Natural killer cell (primary cell): ENCODE measurements around the gene ZNF276. TPM values are rescaled to one million over a fixed set of nuclear protein-coding genes. Genes with fewer than 3 reads are reported as not detected.
A peak's percentile ranks its signal among the peaks of the same experiment; 100 is the strongest.

Experiments used
- ATAC-seq, 3 donors: fragments of 150-1000 bp in 2 of 3; fragments of 200-7000 bp in 1 of 3; cut with Tn5 transposase; 1 replicate in 1 of 3; 2 replicates in 2 of 3; pipeline ENCODE4 v1.10.0; 2021; ENCODE audit warnings: mild to moderate bottlenecking in 2 of 3, moderate library complexity in 2 of 3
- DNase-seq, 2 donors: peaks; one replicate each; pipeline versions ENCODE4 v3.0.0 to v3.0.0-alpha.2; 2013 to 2021; ENCODE audit warnings: mixed read lengths in 1 of 2
- H3K27ac ChIP-seq: one replicate; pipeline ENCODE4 v1.5.1; 2013; ENCODE audit warnings: mild to moderate bottlenecking, low read length
- H3K27me3 ChIP-seq: one replicate; pipeline ENCODE4 v1.6.1; 2013; ENCODE audit warnings: low read length; ENCODE audit not compliant: control insufficient read depth, insufficient read depth
- H3K36me3 ChIP-seq: one replicate; pipeline ENCODE4 v1.6.1; 2013; ENCODE audit warnings: low read length; ENCODE audit not compliant: control insufficient read depth, insufficient read depth
- H3K4me1 ChIP-seq: one replicate; pipeline ENCODE4 v1.6.1; 2013; ENCODE audit warnings: low read length; ENCODE audit not compliant: control insufficient read depth, insufficient read depth
- H3K4me3 ChIP-seq: one replicate; pipeline ENCODE4 v1.5.1; 2013; ENCODE audit warnings: low read length
- H3K9me3 ChIP-seq: one replicate; pipeline ENCODE4 v1.6.1; 2013; ENCODE audit warnings: low read length; ENCODE audit not compliant: control insufficient read depth, insufficient read depth
- H3K27ac Mint-ChIP-seq, 2 donors: one replicate each; pipeline ENCODE4 v1.8.0; 2022; ENCODE audit warnings: mild to moderate bottlenecking in 2 of 2, mixed read lengths in 2 of 2, moderate library complexity in 1 of 2
- H3K27me3 Mint-ChIP-seq, 2 donors: one replicate each; pipeline ENCODE4 v1.8.0; 2022; ENCODE audit warnings: low read depth in 2 of 2, mixed read lengths in 2 of 2
- H3K36me3 Mint-ChIP-seq: one replicate; pipeline ENCODE4 v1.8.0; 2022; ENCODE audit warnings: mixed read lengths
- H3K4me1 Mint-ChIP-seq, 2 donors: one replicate each; pipeline ENCODE4 v1.8.0; 2022; ENCODE audit warnings: mixed read lengths in 2 of 2
- H3K4me3 Mint-ChIP-seq: one replicate; pipeline ENCODE4 v1.8.0; 2022; ENCODE audit warnings: mild to moderate bottlenecking, moderate library complexity, mixed read lengths
- H3K9me3 Mint-ChIP-seq, 2 donors: one replicate each; pipeline ENCODE4 v1.8.0; 2022; ENCODE audit warnings: mixed read lengths in 2 of 2
- WGBS: methylation state at CpG from one replicate; pipeline ENCODE4 v1.1.7; 2013; ENCODE audit warnings: missing lambda C conversion rate; ENCODE audit not compliant: insufficient coverage; 5-methylcytosine and 5-hydroxymethylcytosine counted together
- intact Hi-C: fragments of 100-400 bp; cut with micrococcal nuclease; formaldehyde crosslinking; loops from one replicate; pipeline ENCODE4 v1.14.2; 2022
- total RNA-seq, 4 donors: library from RNA; stranded (reverse); fragments of 120-200 nt in 1 of 4; gene quantifications; one replicate each; pipeline versions ENCODE4 v1.2.3 to v1.2.4, GENCODE V29; 2013 to 2022
- TF ChIP-seq, protein P1 (sequence below): fragments of 200-600 bp; IDR thresholded peaks from one replicate; pipeline ENCODE4 v1.8.0; 2022; ENCODE audit warnings: antibody characterized with exemption

ZNF276 gene
- total RNA-seq, 3 donors from 2014 or later (not counting 1 experiment from before 2014, with no cell fraction given): 146 to 206 (median 186) TPM

- ATAC-seq (no peak), DNase-seq (no peak)
- TF ChIP-seq, protein P1, sequence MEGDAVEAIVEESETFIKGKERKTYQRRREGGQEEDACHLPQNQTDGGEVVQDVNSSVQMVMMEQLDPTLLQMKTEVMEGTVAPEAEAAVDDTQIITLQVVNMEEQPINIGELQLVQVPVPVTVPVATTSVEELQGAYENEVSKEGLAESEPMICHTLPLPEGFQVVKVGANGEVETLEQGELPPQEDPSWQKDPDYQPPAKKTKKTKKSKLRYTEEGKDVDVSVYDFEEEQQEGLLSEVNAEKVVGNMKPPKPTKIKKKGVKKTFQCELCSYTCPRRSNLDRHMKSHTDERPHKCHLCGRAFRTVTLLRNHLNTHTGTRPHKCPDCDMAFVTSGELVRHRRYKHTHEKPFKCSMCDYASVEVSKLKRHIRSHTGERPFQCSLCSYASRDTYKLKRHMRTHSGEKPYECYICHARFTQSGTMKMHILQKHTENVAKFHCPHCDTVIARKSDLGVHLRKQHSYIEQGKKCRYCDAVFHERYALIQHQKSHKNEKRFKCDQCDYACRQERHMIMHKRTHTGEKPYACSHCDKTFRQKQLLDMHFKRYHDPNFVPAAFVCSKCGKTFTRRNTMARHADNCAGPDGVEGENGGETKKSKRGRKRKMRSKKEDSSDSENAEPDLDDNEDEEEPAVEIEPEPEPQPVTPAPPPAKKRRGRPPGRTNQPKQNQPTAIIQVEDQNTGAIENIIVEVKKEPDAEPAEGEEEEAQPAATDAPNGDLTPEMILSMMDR: no peak
- no peak overlapping the region for H3K27ac Mint-ChIP-seq
- H3K4me3 Mint-ChIP-seq: no peak overlapping the region
- H3K36me3 Mint-ChIP-seq: no peaks in the 10 kb centered on the region
- 95% methylated on average over 15 of the region's 15 CpGs for WGBS
- H3K4me1 Mint-ChIP-seq: peaks cover 0 to 22% of the 10 kb centered on the region in 2 donors
- Histone ChIP-seq H3K27me3 (no peaks in the 10 kb centered on the region), H3K27ac (no peak overlapping the region), H3K4me1 (peaks cover 29% of the 10 kb centered on the region), H3K9me3 (no peaks in the 10 kb centered on the region), H3K36me3 (no peaks in the 10 kb centered on the region), H3K4me3 (no peak overlapping the region)
- no peaks in the 10 kb centered on the region for H3K27me3 Mint-ChIP-seq
- intact Hi-C loops: no loop called here
- H3K9me3 Mint-ChIP-seq: no peaks in the 10 kb centered on the region
Observed at GRCh38 chr16:89716493-89716892, 4.8 kb upstream of the ZNF276 start.

DNA sequence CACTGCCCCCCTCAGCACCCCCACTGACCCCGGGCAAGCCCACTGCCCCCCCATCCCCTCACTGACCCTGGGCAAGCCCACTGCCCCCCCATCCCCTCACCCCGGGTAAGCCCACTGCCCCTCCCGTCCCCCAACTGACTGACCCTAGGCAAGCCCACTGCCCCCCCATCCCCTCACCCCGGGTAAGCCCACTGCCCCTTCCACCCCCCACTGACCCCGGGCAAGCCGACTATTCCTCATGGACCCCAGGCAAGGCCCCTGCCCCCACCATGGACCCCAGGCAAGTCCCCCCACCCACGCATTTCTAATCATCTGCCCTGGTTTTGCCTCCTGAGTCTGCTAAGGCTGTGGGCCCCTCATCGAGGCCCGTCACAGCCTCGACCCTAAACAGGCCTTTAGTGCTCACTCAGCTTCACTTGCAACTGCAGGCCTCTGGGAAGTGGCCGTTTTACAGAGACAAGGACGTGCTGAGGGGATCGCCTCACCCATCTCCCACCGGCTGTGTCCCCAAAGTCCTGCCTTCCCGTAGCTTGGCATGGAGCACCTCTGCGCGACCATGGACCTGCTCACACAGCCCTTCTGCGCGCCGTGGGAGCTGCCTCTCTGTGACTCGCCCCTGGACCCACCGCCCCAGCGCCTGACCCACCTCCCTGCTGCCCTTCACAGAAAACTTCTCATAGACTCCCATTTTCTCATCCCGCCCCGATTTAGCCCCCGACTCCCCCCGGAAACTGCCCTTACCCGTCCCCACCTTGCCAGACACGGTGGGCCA, 4.2 kb upstream of the ZNF276 start:
- H3K27ac Mint-ChIP-seq: no peak overlapping the region
- H3K27me3 Mint-ChIP-seq: no peaks in the 10 kb centered on the region
- peaks cover 23% of the 10 kb centered on the region for H3K4me1 ChIP-seq
- no peak overlapping the region for H3K27ac ChIP-seq
- peaks cover 0 to 22% of the 10 kb centered on the region in 2 donors for H3K4me1 Mint-ChIP-seq
- H3K9me3 Mint-ChIP-seq: no peaks in the 10 kb centered on the region
- TF ChIP-seq, protein P1: no peak
- no peak overlapping the region for H3K4me3 Mint-ChIP-seq
- H3K36me3 Mint-ChIP-seq: no peaks in the 10 kb centered on the region
- intact Hi-C loops: no loop called here
- ATAC-seq (no peak), DNase-seq (no peak)
- 97% methylated on average over 26 of the region's 29 CpGs for WGBS
- H3K4me3 ChIP-seq: no peak overlapping the region
- H3K36me3 ChIP-seq: no peaks in the 10 kb centered on the region
- no peaks in the 10 kb centered on the region for H3K9me3 ChIP-seq
- H3K27me3 ChIP-seq: no peaks in the 10 kb centered on the region

- Histone ChIP-seq H3K36me3 (peaks cover 3% of the 10 kb centered on the region), H3K27me3 (no peaks in the 10 kb centered on the region), H3K27ac (no peak overlapping the region), H3K4me3 (no peak overlapping the region), H3K9me3 (no peaks in the 10 kb centered on the region), H3K4me1 (peaks cover 23% of the 10 kb centered on the region)
- 95% methylated on average over 24 of the region's 24 CpGs for WGBS
- Mint-ChIP-seq H3K4me1 (peaks cover 7 to 28% of the 10 kb centered on the region in 2 donors), H3K36me3 (no peaks in the 10 kb centered on the region), H3K27ac (peak overlapping the region in 1 of 2 donors; percentile 29), H3K27me3 (no peaks in the 10 kb centered on the region), H3K9me3 (no peaks in the 10 kb centered on the region), H3K4me3 (no peak overlapping the region)
- DNase-seq (no peak), ATAC-seq (no peak)
- TF ChIP-seq, protein P1: no peak
- intact Hi-C loops: no loop called here
Observed at GRCh38 chr16:89717688-89718505, 3.4 kb upstream of the ZNF276 start.
